ENCODE results near the gene GPC1.

DNA sequence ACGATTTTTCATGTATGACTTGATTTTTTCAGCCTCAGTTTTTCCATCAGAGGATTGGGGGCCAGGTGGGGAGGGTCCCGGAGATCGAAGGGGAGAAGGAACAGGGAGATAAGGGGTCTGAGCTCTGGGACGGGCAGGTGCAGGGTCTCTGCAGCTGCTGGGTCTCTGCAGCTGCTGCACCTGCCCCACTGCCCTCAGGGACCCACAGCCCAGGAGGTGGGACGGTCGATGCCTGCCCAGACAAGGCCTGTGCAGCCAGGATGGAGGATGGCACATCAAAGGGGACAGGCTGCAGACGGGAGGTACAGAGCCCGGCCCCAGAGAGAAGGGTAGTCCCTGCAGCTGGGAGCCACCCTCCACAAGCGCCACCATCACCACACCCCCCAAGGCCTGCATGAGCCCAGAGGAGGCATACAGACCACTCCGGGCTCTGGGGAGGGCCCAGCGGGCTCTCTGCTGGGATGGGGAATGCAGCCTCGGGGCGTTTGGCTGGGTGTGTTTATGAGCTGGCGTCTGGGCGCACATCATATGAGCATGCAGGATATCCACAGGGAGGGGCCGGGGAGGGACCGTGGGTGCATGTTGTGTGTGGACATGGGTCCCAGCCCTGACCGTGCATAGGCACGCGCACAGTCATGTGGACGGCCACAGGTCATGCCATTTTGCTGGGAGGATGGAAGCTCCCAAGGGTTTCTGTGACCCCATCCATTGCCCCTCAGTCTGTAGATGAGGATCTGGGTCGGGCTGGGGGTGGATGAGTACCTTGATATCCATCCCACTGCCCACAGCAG is 34.9 kb upstream of the GPC1 start:
- TF ChIP-seq POLR2A (IDR thresholded peaks at IDR 0.05), result no peak
- TF ChIP-seq, protein P1, sequence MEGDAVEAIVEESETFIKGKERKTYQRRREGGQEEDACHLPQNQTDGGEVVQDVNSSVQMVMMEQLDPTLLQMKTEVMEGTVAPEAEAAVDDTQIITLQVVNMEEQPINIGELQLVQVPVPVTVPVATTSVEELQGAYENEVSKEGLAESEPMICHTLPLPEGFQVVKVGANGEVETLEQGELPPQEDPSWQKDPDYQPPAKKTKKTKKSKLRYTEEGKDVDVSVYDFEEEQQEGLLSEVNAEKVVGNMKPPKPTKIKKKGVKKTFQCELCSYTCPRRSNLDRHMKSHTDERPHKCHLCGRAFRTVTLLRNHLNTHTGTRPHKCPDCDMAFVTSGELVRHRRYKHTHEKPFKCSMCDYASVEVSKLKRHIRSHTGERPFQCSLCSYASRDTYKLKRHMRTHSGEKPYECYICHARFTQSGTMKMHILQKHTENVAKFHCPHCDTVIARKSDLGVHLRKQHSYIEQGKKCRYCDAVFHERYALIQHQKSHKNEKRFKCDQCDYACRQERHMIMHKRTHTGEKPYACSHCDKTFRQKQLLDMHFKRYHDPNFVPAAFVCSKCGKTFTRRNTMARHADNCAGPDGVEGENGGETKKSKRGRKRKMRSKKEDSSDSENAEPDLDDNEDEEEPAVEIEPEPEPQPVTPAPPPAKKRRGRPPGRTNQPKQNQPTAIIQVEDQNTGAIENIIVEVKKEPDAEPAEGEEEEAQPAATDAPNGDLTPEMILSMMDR (IDR thresholded peaks at IDR 0.05 in 8 of 11, conservative IDR thresholded peaks at IDR 0.05 in 3 of 11), result no peak
